Panc1 (cell line): ENCODE results near the gene ZNF678.

Experiments used
- POLR2AphosphoS5 ChIP-seq: IDR thresholded peaks from 2 replicates; pipeline ENCODE4 v1.6.1; 2012; ENCODE audit warnings: mild to moderate bottlenecking, low read depth, low read length, moderate library complexity
- SIN3A ChIP-seq: IDR thresholded peaks from 2 replicates; pipeline ENCODE4 v1.6.1; 2012; ENCODE audit warnings: low read depth, mild to moderate bottlenecking, low read length, moderate library complexity, borderline replicate concordance; ENCODE audit not compliant: insufficient read depth
- TCF7L2 ChIP-seq: IDR thresholded peaks from 2 replicates; pipeline ENCODE4 v1.6.1; 2011; ENCODE audit warnings: mild to moderate bottlenecking, low read depth, low read length, inconsistent platforms
- TF ChIP-seq, protein P1 (sequence below): fragments of 450-650 bp; IDR thresholded peaks from 2 replicates; pipeline ENCODE4 v1.5.1; 2017; ENCODE audit warnings: mild to moderate bottlenecking

DNA sequence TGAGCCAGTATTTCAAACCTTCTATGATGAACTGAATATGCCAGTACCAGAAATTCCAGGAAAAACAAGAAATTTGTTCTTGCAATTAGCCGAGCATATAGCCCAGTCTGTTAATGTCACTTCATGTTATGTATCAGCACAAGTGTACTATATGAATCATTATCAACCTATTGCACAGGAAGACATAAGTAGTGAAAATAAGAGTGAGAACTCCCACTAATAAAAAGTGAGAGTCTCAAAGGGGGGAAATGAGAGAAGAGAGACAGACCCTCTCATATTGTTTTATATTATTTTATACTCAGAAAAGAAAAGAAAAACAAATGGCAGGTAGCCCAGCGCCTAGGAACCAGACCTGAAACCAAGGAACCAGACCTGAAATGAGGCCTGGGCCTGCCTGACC lies 155.6 kb downstream of the ZNF678 start:
- TF ChIP-seq, protein P1, sequence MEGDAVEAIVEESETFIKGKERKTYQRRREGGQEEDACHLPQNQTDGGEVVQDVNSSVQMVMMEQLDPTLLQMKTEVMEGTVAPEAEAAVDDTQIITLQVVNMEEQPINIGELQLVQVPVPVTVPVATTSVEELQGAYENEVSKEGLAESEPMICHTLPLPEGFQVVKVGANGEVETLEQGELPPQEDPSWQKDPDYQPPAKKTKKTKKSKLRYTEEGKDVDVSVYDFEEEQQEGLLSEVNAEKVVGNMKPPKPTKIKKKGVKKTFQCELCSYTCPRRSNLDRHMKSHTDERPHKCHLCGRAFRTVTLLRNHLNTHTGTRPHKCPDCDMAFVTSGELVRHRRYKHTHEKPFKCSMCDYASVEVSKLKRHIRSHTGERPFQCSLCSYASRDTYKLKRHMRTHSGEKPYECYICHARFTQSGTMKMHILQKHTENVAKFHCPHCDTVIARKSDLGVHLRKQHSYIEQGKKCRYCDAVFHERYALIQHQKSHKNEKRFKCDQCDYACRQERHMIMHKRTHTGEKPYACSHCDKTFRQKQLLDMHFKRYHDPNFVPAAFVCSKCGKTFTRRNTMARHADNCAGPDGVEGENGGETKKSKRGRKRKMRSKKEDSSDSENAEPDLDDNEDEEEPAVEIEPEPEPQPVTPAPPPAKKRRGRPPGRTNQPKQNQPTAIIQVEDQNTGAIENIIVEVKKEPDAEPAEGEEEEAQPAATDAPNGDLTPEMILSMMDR: no peak
- TF ChIP-seq POLR2AphosphoS5: no peak
- no peak for TF ChIP-seq TCF7L2
- no peak for TF ChIP-seq SIN3A
